RWPE2 (cell line): ENCODE measurements around the gene ZNF280D.

Experiments
- ATAC-seq: fragments of 200-7000 bp; cut with Tn5 transposase; 3 replicates; pipeline ENCODE4 v1.9.1; 2021; ENCODE audit warnings: low read depth
- DNase-seq: peaks from one replicate; pipeline ENCODE4 v3.0.0-alpha.2; 2020; ENCODE audit warnings: low spot score
- H3K27ac ChIP-seq: fragments of 450-650 bp; 2 replicates; pipeline ENCODE4 v1.5.1; 2017; ENCODE audit warnings: mild to moderate bottlenecking; ENCODE audit not compliant: poor library complexity, severe bottlenecking
- H3K27me3 ChIP-seq: fragments of 250-450 bp; sonication (Bioruptor Pico); 2 replicates; pipeline ENCODE4 v1.5.1; 2021; ENCODE audit warnings: mild to moderate bottlenecking, moderate library complexity; ENCODE audit not compliant: insufficient read depth, poor library complexity, severe bottlenecking
- H3K36me3 ChIP-seq: fragments of 250-450 bp; sonication (Bioruptor Pico); 2 replicates; pipeline ENCODE4 v1.5.1; 2020; ENCODE audit warnings: low read depth, mild to moderate bottlenecking, moderate library complexity
- H3K4me1 ChIP-seq: fragments of 250-450 bp; sonication (Bioruptor Pico); 2 replicates; pipeline ENCODE4 v1.5.1; 2021; ENCODE audit warnings: mild to moderate bottlenecking, moderate library complexity; ENCODE audit not compliant: insufficient read depth, poor library complexity, severe bottlenecking
- H3K4me3 ChIP-seq: fragments of 250-450 bp; sonication (Bioruptor Pico); 2 replicates; pipeline ENCODE4 v1.5.1; 2021; ENCODE audit warnings: mild to moderate bottlenecking, moderate library complexity; ENCODE audit not compliant: severe bottlenecking
- H3K9me3 ChIP-seq: fragments of 250-450 bp; sonication (Bioruptor Pico); 2 replicates; pipeline ENCODE4 v1.5.1; 2021; ENCODE audit warnings: mild to moderate bottlenecking, moderate library complexity; ENCODE audit not compliant: severe bottlenecking
- TF ChIP-seq, protein P1 (sequence below): fragments of 450-650 bp; IDR thresholded peaks from one replicate; pipeline ENCODE4 v1.5.1; 2017; ENCODE audit warnings: mild to moderate bottlenecking, moderate library complexity; ENCODE audit not compliant: poor library complexity, severe bottlenecking

Gene ZNF280D

DNA sequence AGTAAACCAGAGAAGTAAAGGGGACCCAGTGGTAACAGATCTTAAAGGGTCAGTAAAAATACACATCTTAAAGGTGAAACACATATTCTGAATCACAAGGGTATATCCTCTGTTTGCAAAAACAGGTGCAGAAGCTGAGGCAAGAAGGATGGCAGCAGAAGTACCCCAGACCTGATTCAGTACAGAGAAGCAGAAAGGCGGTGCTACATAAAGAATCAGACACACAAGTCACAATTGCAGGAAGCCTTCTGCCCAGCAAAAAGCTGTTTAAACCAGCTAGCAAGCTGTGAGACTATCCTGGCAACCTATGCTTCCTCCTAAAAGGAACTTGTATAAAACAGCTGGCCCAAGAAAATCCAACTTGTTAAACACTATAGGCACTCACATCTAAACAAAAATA, 49.4 kb downstream of the ZNF280D start:
- H3K27me3 ChIP-seq = no peaks in the 10 kb centered on the region
- H3K36me3 ChIP-seq = peaks cover 24% of the 10 kb centered on the region
- no peaks in the 10 kb centered on the region for H3K4me1 ChIP-seq
- no peak for DNase-seq
- H3K4me3 ChIP-seq = no peak overlapping the region
- ATAC-seq = no peak
- no peaks in the 10 kb centered on the region for H3K9me3 ChIP-seq
- TF ChIP-seq, protein P1, sequence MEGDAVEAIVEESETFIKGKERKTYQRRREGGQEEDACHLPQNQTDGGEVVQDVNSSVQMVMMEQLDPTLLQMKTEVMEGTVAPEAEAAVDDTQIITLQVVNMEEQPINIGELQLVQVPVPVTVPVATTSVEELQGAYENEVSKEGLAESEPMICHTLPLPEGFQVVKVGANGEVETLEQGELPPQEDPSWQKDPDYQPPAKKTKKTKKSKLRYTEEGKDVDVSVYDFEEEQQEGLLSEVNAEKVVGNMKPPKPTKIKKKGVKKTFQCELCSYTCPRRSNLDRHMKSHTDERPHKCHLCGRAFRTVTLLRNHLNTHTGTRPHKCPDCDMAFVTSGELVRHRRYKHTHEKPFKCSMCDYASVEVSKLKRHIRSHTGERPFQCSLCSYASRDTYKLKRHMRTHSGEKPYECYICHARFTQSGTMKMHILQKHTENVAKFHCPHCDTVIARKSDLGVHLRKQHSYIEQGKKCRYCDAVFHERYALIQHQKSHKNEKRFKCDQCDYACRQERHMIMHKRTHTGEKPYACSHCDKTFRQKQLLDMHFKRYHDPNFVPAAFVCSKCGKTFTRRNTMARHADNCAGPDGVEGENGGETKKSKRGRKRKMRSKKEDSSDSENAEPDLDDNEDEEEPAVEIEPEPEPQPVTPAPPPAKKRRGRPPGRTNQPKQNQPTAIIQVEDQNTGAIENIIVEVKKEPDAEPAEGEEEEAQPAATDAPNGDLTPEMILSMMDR = no peak
- H3K27ac ChIP-seq = no peak overlapping the region

DNA sequence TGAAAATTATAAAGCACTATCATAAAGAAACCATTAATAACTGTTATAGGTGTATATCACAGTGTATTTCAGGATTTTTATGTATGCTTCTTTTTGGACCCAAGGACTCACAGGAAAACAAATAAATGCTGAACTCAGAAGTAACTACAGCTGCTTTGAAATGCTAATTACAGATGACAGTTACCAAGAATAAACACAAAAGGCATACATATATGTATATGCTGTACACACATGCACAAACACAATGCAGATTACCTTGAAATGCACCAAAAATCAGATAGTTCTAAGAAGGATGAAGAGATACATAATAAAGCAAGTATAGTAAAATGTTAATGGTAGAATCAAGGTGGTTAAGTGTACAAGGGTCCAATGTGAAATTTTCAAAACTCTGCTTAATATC, 52.2 kb downstream of the ZNF280D start:
- Histone ChIP-seq H3K4me3 (no peak overlapping the region), H3K36me3 (peaks cover 12% of the 10 kb centered on the region; the same call in 1 of the 2 replicates), H3K4me1 (no peaks in the 10 kb centered on the region), H3K27ac (no peak overlapping the region), H3K27me3 (no peaks in the 10 kb centered on the region), H3K9me3 (no peaks in the 10 kb centered on the region)
- TF ChIP-seq, protein P1 = no peak
- ATAC-seq = no peak
- no peak for DNase-seq

GRCh38 chr15:56679225-56679624, 54.1 kb downstream of the ZNF280D start:
- no peaks in the 10 kb centered on the region for H3K27me3 ChIP-seq
- no peaks in the 10 kb centered on the region for H3K4me1 ChIP-seq
- ATAC-seq = no peak
- H3K4me3 ChIP-seq = no peak overlapping the region
- peaks cover 21% of the 10 kb centered on the region; the same call in 1 of the 2 replicates for H3K36me3 ChIP-seq
- TF ChIP-seq, protein P1 = no peak
- H3K27ac ChIP-seq = no peak overlapping the region
- H3K9me3 ChIP-seq = no peaks in the 10 kb centered on the region
- DNase-seq = no peak

DNA sequence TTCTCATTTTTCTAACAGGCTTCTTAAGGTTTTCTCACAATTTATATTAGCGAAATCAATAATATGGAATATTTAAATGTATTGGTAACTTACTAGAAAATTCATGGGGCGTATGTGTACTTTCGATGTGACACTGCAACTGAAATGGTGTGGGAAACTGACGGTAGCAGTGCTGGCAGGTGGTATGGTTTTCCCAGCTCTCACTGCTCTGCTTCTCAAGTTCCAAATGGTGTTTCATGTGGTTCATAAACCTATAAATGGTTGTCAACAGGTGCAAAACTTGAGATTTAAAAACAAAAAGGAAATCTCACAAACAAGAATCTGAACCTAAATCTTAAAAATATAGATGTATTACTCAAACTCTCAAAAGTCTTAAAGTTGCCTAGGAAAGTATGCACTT, 54.7 kb downstream of the ZNF280D start:
- no peak for ATAC-seq
- H3K27ac ChIP-seq = no peak overlapping the region
- no peak overlapping the region for H3K4me3 ChIP-seq
- H3K27me3 ChIP-seq = no peaks in the 10 kb centered on the region
- TF ChIP-seq, protein P1 = no peak
- H3K36me3 ChIP-seq = peaks cover 21% of the 10 kb centered on the region; the same call in 1 of the 2 replicates
- H3K4me1 ChIP-seq = no peaks in the 10 kb centered on the region
- H3K9me3 ChIP-seq = no peaks in the 10 kb centered on the region
- DNase-seq = no peak

DNA sequence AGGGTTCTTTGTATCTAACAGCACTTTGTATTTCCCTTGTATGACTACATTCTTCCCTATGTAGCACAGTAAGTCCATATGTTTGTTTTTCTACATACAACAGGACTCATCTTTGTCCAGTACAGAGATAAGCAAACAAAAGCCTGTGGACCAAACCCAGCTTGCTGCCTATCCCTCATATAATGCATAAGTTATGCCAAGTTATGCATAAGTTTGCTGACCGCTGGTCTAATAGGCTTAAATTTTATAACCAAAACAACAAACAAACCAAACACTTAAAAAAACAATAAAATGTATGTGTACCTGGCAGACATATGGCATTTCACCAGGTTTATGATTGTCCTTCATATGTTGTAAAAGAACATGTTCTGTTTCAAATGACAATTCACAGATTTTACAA, 56.0 kb downstream of the ZNF280D start:
- Histone ChIP-seq H3K27ac (no peak overlapping the region), H3K27me3 (no peaks in the 10 kb centered on the region), H3K4me1 (no peaks in the 10 kb centered on the region), H3K36me3 (peaks cover 21% of the 10 kb centered on the region; the same call in 1 of the 2 replicates), H3K4me3 (no peak overlapping the region), H3K9me3 (no peaks in the 10 kb centered on the region)
- TF ChIP-seq, protein P1 = no peak
- DNase-seq (no peak), ATAC-seq (no peak)
